Tibial nerve (tissue), 4 donors: Measurements from ENCODE around the gene BMP5.
"Not testable (repeated sequence)": the region's sequence is repeated elsewhere in the genome, so short reads cannot be mapped to it uniquely, and the experiment has no call there.

Experiments used
- CTCF ChIP-seq, 5 experiments: fragments of 200-600 bp in 3 of 5; fragments of 450-650 bp in 2 of 5; sonication (generic) in 3 of 5; IDR thresholded peaks; one replicate each; pipeline ENCODE4 v1.5.1; 2016 to 2019; ENCODE audit warnings: antibody characterized with exemption in 5 of 5, mild to moderate bottlenecking in 3 of 5, moderate library complexity in 2 of 5
- EP300 ChIP-seq, 2 donors: sonication (generic); formaldehyde crosslinking; IDR thresholded peaks; one replicate each; pipeline ENCODE4 v1.6.1; 2017; ENCODE audit warnings: antibody characterized with exemption in 2 of 2, mild to moderate bottlenecking in 1 of 2
- POLR2A ChIP-seq, 2 donors: fragments of 450-650 bp; IDR thresholded peaks; one replicate each; pipeline ENCODE4 v1.6.1; 2017; ENCODE audit warnings: antibody characterized with exemption in 2 of 2, mild to moderate bottlenecking in 2 of 2, moderate library complexity in 2 of 2

GRCh38 chr6:55909911-55910310 is 34.5 kb upstream of the BMP5 start:
- not testable (repeated sequence) for TF ChIP-seq CTCF, EP300, POLR2A (IDR thresholded peaks at IDR 0.05)
